ENCODE data around the gene CELSR1. TPM values are rescaled to one million over a fixed set of nuclear protein-coding genes. Genes with fewer than 3 reads are reported as not detected.

The CELSR1 gene
- total and polyA plus RNA-seq, 9 donors = 0.63 to 25.2 (median 2.9) TPM

DNA sequence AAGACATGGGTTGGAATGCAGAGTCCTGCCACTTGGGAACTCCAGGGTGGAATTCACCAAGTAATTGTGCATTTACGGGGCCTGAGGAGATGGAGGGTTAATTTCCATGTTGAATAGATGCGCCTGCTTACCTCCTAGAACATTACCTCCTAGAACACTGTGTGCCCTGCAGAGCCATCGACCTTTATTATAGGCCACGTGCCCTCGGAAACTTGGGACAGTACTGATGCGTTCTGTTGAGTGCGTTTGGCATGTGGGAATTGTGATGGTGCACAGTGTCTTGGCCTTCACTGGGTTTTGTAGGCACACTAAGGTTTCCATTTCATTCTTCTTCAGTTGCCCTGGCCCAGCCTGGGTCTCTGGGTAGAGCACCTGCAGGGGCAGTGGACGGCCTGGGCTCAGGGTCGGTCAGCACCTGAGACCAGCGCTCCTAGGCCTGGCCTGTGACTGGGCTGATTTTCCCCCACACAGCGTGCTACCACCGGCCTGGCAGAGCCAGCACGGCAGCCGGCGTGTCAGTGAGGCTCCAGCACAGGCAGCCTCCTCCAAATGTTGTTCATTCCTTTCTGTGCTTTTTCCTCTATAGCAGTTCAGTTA lies 189.2 kb downstream of the CELSR1 start:
- 43 to 72% (median 45%) methylated on average over 15 of the region's 15 CpGs for WGBS, 3 donors
- Histone ChIP-seq H3K27ac (no peak overlapping the region), H3K36me3 (no peaks in the 10 kb centered on the region)

DNA sequence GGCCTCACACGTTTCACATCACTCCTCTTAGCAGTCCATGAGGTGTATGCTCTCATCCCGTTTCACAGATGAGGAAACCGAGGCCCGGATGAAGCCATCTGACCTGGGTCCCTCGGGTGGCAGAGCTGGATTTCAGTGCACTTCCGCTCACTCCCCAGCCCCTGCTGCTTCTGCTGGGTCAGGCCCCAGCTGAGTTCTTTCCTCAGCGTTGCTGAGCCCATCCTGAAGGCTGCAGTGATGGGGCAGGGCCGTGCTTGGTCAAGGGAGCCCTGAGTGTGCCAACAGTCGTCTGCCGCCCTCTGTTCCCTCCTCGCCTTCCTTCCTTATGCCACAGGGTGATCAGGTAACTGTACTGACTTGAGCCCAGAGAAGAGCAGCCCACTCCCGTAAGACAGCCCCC lies 189.8 kb downstream of the CELSR1 start:
- no peaks in the 10 kb centered on the region for H3K9me3 ChIP-seq
- no peaks in the 10 kb centered on the region for H3K27me3 ChIP-seq
- H3K4me3 ChIP-seq = no peak overlapping the region
- H3K27ac ChIP-seq = no peak overlapping the region
- TF ChIP-seq EP300 (IDR thresholded peaks at IDR 0.05) (no peak), POLR2A (IDR thresholded peaks at IDR 0.05) (no peak)
- TF ChIP-seq, protein P1, sequence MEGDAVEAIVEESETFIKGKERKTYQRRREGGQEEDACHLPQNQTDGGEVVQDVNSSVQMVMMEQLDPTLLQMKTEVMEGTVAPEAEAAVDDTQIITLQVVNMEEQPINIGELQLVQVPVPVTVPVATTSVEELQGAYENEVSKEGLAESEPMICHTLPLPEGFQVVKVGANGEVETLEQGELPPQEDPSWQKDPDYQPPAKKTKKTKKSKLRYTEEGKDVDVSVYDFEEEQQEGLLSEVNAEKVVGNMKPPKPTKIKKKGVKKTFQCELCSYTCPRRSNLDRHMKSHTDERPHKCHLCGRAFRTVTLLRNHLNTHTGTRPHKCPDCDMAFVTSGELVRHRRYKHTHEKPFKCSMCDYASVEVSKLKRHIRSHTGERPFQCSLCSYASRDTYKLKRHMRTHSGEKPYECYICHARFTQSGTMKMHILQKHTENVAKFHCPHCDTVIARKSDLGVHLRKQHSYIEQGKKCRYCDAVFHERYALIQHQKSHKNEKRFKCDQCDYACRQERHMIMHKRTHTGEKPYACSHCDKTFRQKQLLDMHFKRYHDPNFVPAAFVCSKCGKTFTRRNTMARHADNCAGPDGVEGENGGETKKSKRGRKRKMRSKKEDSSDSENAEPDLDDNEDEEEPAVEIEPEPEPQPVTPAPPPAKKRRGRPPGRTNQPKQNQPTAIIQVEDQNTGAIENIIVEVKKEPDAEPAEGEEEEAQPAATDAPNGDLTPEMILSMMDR (IDR thresholded peaks at IDR 0.05) = no peak
- no peaks in the 10 kb centered on the region for H3K36me3 ChIP-seq
- 86 to 90% (median 88%) methylated on average over 12 of the region's 12 CpGs for WGBS, 3 donors
- no peaks in the 10 kb centered on the region for H3K4me1 ChIP-seq (ENCODE audit: insufficient read depth)
- intact Hi-C loops (cut with DNase I) = no loop called here
- DNase-seq = peak in 1 of 5 donors; percentile 13

More for the DNA sequence above, 189.2 kb downstream of the CELSR1 start:
- Histone ChIP-seq H3K9me3 (no peaks in the 10 kb centered on the region), H3K27me3 (no peaks in the 10 kb centered on the region), H3K4me1 (ENCODE audit: insufficient read depth) (no peaks in the 10 kb centered on the region), H3K4me3 (no peak overlapping the region)
- DNase-seq = no peak
- intact Hi-C loops (cut with DNase I) = no loop called here
- TF ChIP-seq POLR2A (IDR thresholded peaks at IDR 0.05) (no peak), EP300 (IDR thresholded peaks at IDR 0.05) (no peak)
- TF ChIP-seq, protein P1 (IDR thresholded peaks at IDR 0.05) = no peak

DNA sequence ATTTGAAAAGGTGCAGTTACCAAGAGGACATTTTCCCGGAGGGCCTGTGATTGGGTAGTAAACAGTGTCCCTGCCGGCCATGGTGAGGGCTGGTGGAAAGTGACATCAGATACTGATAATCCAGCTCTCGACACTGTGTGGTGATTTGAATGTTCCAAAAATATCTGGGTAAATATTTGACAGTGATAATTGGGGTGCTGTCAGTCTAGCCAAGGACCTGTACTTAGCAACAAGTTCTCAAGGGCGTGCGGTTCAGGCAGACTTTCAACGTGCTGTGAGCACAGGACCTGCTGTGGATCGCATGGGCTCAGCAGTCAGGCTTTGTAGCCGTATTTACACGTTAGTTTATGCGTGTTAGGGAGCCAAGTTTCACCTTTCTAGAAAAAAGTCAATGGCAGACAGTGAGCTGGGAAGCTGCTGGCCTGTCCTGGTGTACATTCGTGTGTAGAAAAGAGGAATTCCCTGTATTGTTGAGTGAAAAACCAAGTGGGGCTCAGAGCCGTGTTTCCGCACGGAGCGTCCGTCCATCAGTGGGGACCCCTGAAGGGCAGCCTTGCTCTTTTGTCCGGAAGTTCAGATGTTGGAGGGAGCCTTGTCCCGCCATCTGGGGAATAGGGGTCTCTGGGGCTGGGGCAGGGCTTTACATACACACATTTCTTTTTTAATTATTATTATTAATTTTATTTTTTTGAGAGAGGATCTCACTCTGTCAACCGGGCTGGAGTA lies 190.6 kb downstream of the CELSR1 start:
- Histone ChIP-seq H3K4me1 (ENCODE audit: insufficient read depth) (no peaks in the 10 kb centered on the region), H3K9me3 (no peaks in the 10 kb centered on the region), H3K27ac (no peak overlapping the region), H3K27me3 (no peaks in the 10 kb centered on the region), H3K4me3 (no peak overlapping the region), H3K36me3 (no peaks in the 10 kb centered on the region)
- intact Hi-C loops (cut with DNase I) = no loop called here
- 88 to 91% (median 89%) methylated on average over 19 of the region's 19 CpGs for WGBS, 3 donors
- no peak for TF ChIP-seq EP300 (IDR thresholded peaks at IDR 0.05)
- TF ChIP-seq, protein P1 (IDR thresholded peaks at IDR 0.05) = no peak
- no peak for TF ChIP-seq POLR2A (IDR thresholded peaks at IDR 0.05)
- DNase-seq = no peak

DNA sequence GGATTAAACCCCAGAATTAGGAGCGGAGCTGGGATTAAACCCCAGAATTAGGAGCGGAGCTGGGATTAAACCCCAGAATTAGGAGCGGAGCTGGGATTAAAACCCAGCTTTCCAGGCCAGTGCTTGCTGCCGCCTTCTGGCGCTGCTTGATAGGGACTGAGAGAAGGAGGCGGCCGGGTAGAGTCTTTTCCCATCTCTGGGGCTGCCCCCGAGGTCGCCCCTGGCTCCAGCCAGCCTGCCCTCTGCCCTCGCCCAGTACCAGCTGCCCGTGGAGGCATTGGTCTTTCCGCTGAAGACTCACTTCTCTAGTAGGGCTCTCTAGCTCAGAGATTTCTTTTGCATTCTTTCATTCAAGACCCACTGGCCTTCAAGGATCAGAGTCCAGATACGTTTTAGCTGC lies 196.7 kb downstream of the CELSR1 start:
- TF ChIP-seq, protein P1 (IDR thresholded peaks at IDR 0.05) = no peak
- TF ChIP-seq POLR2A (IDR thresholded peaks at IDR 0.05) (no peak), EP300 (IDR thresholded peaks at IDR 0.05) (no peak)
- no peak overlapping the region for H3K4me3 ChIP-seq
- H3K9me3 ChIP-seq = no peaks in the 10 kb centered on the region
- no peaks in the 10 kb centered on the region for H3K27me3 ChIP-seq
- 87 to 90% (median 90%) methylated on average over 13 of the region's 13 CpGs for WGBS, 3 donors
- peaks cover 2% of the 10 kb centered on the region for H3K4me1 ChIP-seq (ENCODE audit: insufficient read depth)
- intact Hi-C loops (cut with DNase I) = no loop called here
- no peaks in the 10 kb centered on the region for H3K36me3 ChIP-seq
- no peak for DNase-seq
- no peak overlapping the region for H3K27ac ChIP-seq

Measured in ovary (tissue), 9 donors.